Small intestine (tissue), 7 donors: Measurements from ENCODE around the gene FXYD3. TPM values are rescaled to one million over a fixed set of nuclear protein-coding genes. Genes with fewer than 3 reads are reported as not detected.

ENCODE experiments used
- DNase-seq, 2 donors: peaks; one replicate each; pipeline versions ENCODE4 v3.0.0 to v3.0.0-alpha.2; 2013
- FAIRE-seq: peaks from 2 replicates; lab custom pipeline; 2012; peaks lifted over from hg19 to GRCh38; lab: Jason Lieb, UNC
- H3K27ac ChIP-seq, 3 donors: one replicate each; pipeline ENCODE4 v1.5.1; 2013; ENCODE audit warnings: low read length in 2 of 3, mild to moderate bottlenecking in 2 of 3, control low read depth in 1 of 3, inconsistent platforms in 1 of 3, low read depth in 1 of 3, moderate library complexity in 1 of 3
- H3K27me3 ChIP-seq, 3 donors: one replicate each; pipeline ENCODE4 v1.6.1; 2013; ENCODE audit warnings: low read length in 3 of 3, inconsistent platforms in 1 of 3; ENCODE audit not compliant: control insufficient read depth in 3 of 3, insufficient read depth in 3 of 3
- H3K36me3 ChIP-seq, 3 donors: one replicate each; pipeline ENCODE4 v1.6.1; 2013; ENCODE audit warnings: low read length in 3 of 3, inconsistent platforms in 1 of 3, low read depth in 1 of 3, mild to moderate bottlenecking in 1 of 3, moderate library complexity in 1 of 3; ENCODE audit not compliant: control insufficient read depth in 3 of 3, insufficient read depth in 2 of 3
- H3K4me1 ChIP-seq, 3 donors: one replicate each; pipeline ENCODE4 v1.6.1; 2013; ENCODE audit warnings: low read length in 2 of 3, inconsistent platforms in 1 of 3, low read depth in 1 of 3, mild to moderate bottlenecking in 1 of 3, moderate library complexity in 1 of 3; ENCODE audit not compliant: control insufficient read depth in 3 of 3, insufficient read depth in 2 of 3
- H3K4me3 ChIP-seq, 3 donors: one replicate each; pipeline ENCODE4 v1.5.1; 2013; ENCODE audit warnings: low read length in 3 of 3, control low read depth in 1 of 3, inconsistent platforms in 1 of 3, low read depth in 1 of 3, mild to moderate bottlenecking in 1 of 3, moderate library complexity in 1 of 3
- H3K9me3 ChIP-seq, 2 donors: one replicate each; pipeline ENCODE4 v1.6.1; 2013; ENCODE audit warnings: low read depth in 1 of 2, low read length in 1 of 2; ENCODE audit not compliant: control insufficient read depth in 2 of 2, insufficient read depth in 1 of 2
- WGBS, 3 donors: extraction: QIAGEN DNeasy Blood & Tissue Kit; methylation state at CpG; one replicate each; pipeline ENCODE4 v1.1.7; 2013; 5-methylcytosine and 5-hydroxymethylcytosine counted together
- polyA plus RNA-seq, 4 donors: library from polyadenylated mRNA; stranded (reverse) in 3 of 4; unstranded in 1 of 4; fragments of 200-250 nt in 3 of 4; fragments of 120-200 nt in 1 of 4; gene quantifications; one replicate each; pipeline versions ENCODE4 v1.2.1 to v1.2.3, GENCODE V29; 2013
- donor health status: healthy with polysubstance abuse.
- donor health status: control.
- donor health status: control.
- donor health status: Bipolar disorder and iron deficiency.
- donor health status: healthy.

Gene FXYD3
- polyA plus RNA-seq, 4 donors = 72.7 to 803 (median 118) TPM

- Histone ChIP-seq H3K36me3 (no peaks in the 10 kb centered on the region), H3K27ac (no peak overlapping the region), H3K9me3 (peaks cover 0 to 6% of the 10 kb centered on the region in 2 donors), H3K4me3 (no peak overlapping the region), H3K27me3 (no peaks in the 10 kb centered on the region), H3K4me1 (peaks cover 0 to 2% (median 0%) of the 10 kb centered on the region in 3 donors)
- DNase-seq (no peak), FAIRE-seq (no peak)
- 85 to 96% (median 90%) methylated on average over 9 of the region's 9 CpGs for WGBS, 3 donors
Measured at GRCh38 chr19:35106291-35106583, 9.4 kb upstream of the FXYD3 start.

- DNase-seq (no peak), FAIRE-seq (no peak)
- Histone ChIP-seq H3K9me3 (peaks cover 0 to 6% of the 10 kb centered on the region in 2 donors), H3K4me3 (no peak overlapping the region), H3K36me3 (no peaks in the 10 kb centered on the region), H3K27me3 (no peaks in the 10 kb centered on the region), H3K4me1 (peaks cover 0 to 2% (median 0%) of the 10 kb centered on the region in 3 donors), H3K27ac (peak overlapping the region in 1 of 3 donors; percentile 29)
- 44 to 46% (median 45%) methylated on average over 2 of the region's 2 CpGs for WGBS, 3 donors
Measured at GRCh38 chr19:35106898-35107541, 8.6 kb upstream of the FXYD3 start.

- Histone ChIP-seq H3K4me3 (no peak overlapping the region), H3K9me3 (peaks cover 0 to 6% of the 10 kb centered on the region in 2 donors), H3K27me3 (no peaks in the 10 kb centered on the region), H3K27ac (peak overlapping the region in 1 of 3 donors; percentile 29), H3K4me1 (peaks cover 0 to 2% (median 0%) of the 10 kb centered on the region in 3 donors), H3K36me3 (no peaks in the 10 kb centered on the region)
- FAIRE-seq = no peak
- 7 to 20% (median 16%) methylated on average over 5 of the region's 5 CpGs for WGBS, 3 donors
- DNase-seq = peak; percentile 37 to 60
Measured at GRCh38 chr19:35107545-35107944, 8.1 kb upstream of the FXYD3 start.

- Histone ChIP-seq H3K27ac (no peak overlapping the region), H3K27me3 (no peaks in the 10 kb centered on the region), H3K36me3 (no peaks in the 10 kb centered on the region), H3K4me1 (peaks cover 0 to 2% (median 0%) of the 10 kb centered on the region in 3 donors), H3K9me3 (peaks cover 0 to 6% of the 10 kb centered on the region in 2 donors), H3K4me3 (no peak overlapping the region)
- no peak for DNase-seq
- 80 to 86% (median 80%) methylated on average over 11 of the region's 11 CpGs for WGBS, 3 donors
- FAIRE-seq = no peak
Measured at GRCh38 chr19:35108730-35109129, 6.9 kb upstream of the FXYD3 start.

- Histone ChIP-seq H3K4me1 (peaks cover 0 to 2% (median 0%) of the 10 kb centered on the region in 3 donors), H3K27me3 (no peaks in the 10 kb centered on the region), H3K9me3 (peaks cover 0 to 6% of the 10 kb centered on the region in 2 donors), H3K4me3 (no peak overlapping the region), H3K27ac (no peak overlapping the region), H3K36me3 (no peaks in the 10 kb centered on the region)
- 39 to 72% (median 41%) methylated on average over 22 of the region's 22 CpGs for whole genome bisulfite sequencing, 3 donors
- FAIRE-seq (no peak), DNase-seq (no peak)
Measured at GRCh38 chr19:35109395-35110112, 6.1 kb upstream of the FXYD3 start.

GRCh38 chr19:35110974-35111373 lies 4.6 kb upstream of the FXYD3 start:
- Histone ChIP-seq H3K27me3 (no peaks in the 10 kb centered on the region), H3K9me3 (peaks cover 0 to 2% of the 10 kb centered on the region in 2 donors), H3K4me1 (peaks cover 0 to 12% (median 2%) of the 10 kb centered on the region in 3 donors), H3K36me3 (no peaks in the 10 kb centered on the region), H3K4me3 (no peak overlapping the region), H3K27ac (no peak overlapping the region)
- 49 to 66% (median 59%) methylated on average over 9 of the region's 9 CpGs for WGBS, 3 donors
- no peak for DNase-seq
- no peak for FAIRE-seq

- Histone ChIP-seq H3K36me3 (peaks cover 0 to 4% (median 0%) of the 10 kb centered on the region in 3 donors), H3K4me3 (no peak overlapping the region), H3K27ac (no peak overlapping the region), H3K9me3 (no peaks in the 10 kb centered on the region), H3K27me3 (no peaks in the 10 kb centered on the region), H3K4me1 (peaks cover 0 to 21% (median 0%) of the 10 kb centered on the region in 3 donors)
- no peak for FAIRE-seq
- 72 to 86% (median 83%) methylated on average over 15 of the region's 15 CpGs for WGBS, 3 donors
- DNase-seq = no peak
Measured at GRCh38 chr19:35112995-35113688, 2.5 kb upstream of the FXYD3 start.
